ENCODE results near the gene DPP7.
A peak's percentile ranks its signal among the peaks of the same experiment; 100 is the strongest.

DPP7 gene

GRCh38 chr9:137071282-137071681, 43.3 kb downstream of the DPP7 start:
- H3K4me1 ChIP-seq (ENCODE audit: low read length), result peaks cover 24% of the 10 kb centered on the region
- peak overlapping the region; percentile 46; the same call in 1 of the 2 replicates for H3K27ac ChIP-seq (ENCODE audit: low read length)
- no peaks in the 10 kb centered on the region for H3K9me2 ChIP-seq (replicated peaks; ENCODE audit: insufficient read depth, low read length)
- H3K36me3 ChIP-seq (replicated peaks; ENCODE audit: insufficient read depth, low read length), result no peaks in the 10 kb centered on the region
- H3K4me2 ChIP-seq (ENCODE audit: low read depth, low read length), result peak overlapping the region; percentile 99
- no peak for DNase-seq
- H2AFZ ChIP-seq (ENCODE audit: low read length), result peak overlapping the region; percentile 91
- H3K27me3 ChIP-seq (replicated peaks; ENCODE audit: insufficient read depth, low read length), result no peaks in the 10 kb centered on the region
- H3K9ac ChIP-seq (ENCODE audit: low read length), result peak overlapping the region; percentile 67; the same call in 1 of the 2 replicates
- 0 out of 2 replicates have a peak, but pooled peaks cover 3% of the 10 kb centered on the region for H4K20me1 ChIP-seq (ENCODE audit: insufficient read depth, low read length)
- H3F3A ChIP-seq (ENCODE audit: insufficient read depth, low read length), result peaks cover 11% of the 10 kb centered on the region
- H3K9me3 ChIP-seq (replicated peaks; ENCODE audit: insufficient read depth, low read length), result no peaks in the 10 kb centered on the region
- no peak for TF ChIP-seq EZH2phosphoT487 (IDR thresholded peaks at IDR 0.05; ENCODE audit: low read length)
- no peak for TF ChIP-seq EZH2 (optimal IDR thresholded peaks at IDR 0.05; ENCODE audit: low read depth, low read length)
- no peak for TF ChIP-seq CTCF (IDR thresholded peaks at IDR 0.05; ENCODE audit: low read length)
- peak overlapping the region; percentile 72 for H3K4me3 ChIP-seq (ENCODE audit: low read length)
- H3K79me2 ChIP-seq (ENCODE audit: low read length), result peaks cover 23% of the 10 kb centered on the region

GRCh38 chr9:137070906-137071275, 43.6 kb downstream of the DPP7 start:
- Histone ChIP-seq H3K27ac (ENCODE audit: low read length) (peak overlapping the region; percentile 46; the same call in 1 of the 2 replicates), H3K36me3 (replicated peaks; ENCODE audit: insufficient read depth, low read length) (no peaks in the 10 kb centered on the region), H3K4me1 (ENCODE audit: low read length) (peaks cover 24% of the 10 kb centered on the region), H3K9me2 (replicated peaks; ENCODE audit: insufficient read depth, low read length) (no peaks in the 10 kb centered on the region), H4K20me1 (ENCODE audit: insufficient read depth, low read length) (0 out of 2 replicates have a peak, but pooled peaks cover 3% of the 10 kb centered on the region), H3K4me3 (ENCODE audit: low read length) (peak overlapping the region; percentile 72), H3K9me3 (replicated peaks; ENCODE audit: insufficient read depth, low read length) (no peaks in the 10 kb centered on the region), H3K27me3 (replicated peaks; ENCODE audit: insufficient read depth, low read length) (no peaks in the 10 kb centered on the region), H3K9ac (ENCODE audit: low read length) (peak overlapping the region; percentile 67; the same call in 1 of the 2 replicates), H2AFZ (ENCODE audit: low read length) (peak overlapping the region; percentile 91), H3K79me2 (ENCODE audit: low read length) (peaks cover 27% of the 10 kb centered on the region), H3K4me2 (ENCODE audit: low read depth, low read length) (peak overlapping the region; percentile 99), H3F3A (ENCODE audit: insufficient read depth, low read length) (peaks cover 10% of the 10 kb centered on the region)
- no peak for DNase-seq
- TF ChIP-seq EZH2 (optimal IDR thresholded peaks at IDR 0.05; ENCODE audit: low read depth, low read length) (no peak), EZH2phosphoT487 (IDR thresholded peaks at IDR 0.05; ENCODE audit: low read length) (no peak), CTCF (IDR thresholded peaks at IDR 0.05; ENCODE audit: low read length) (no peak)

GRCh38 chr9:137070201-137070905, 44.2 kb downstream of the DPP7 start, which contains the start of gene SAPCD2:
Gene SAPCD2, minus strand, starts transcription at chr9:137070557. Its CDS starts 97 bp downstream, at chr9:137070460.
- Histone ChIP-seq H3K27ac (ENCODE audit: low read length) (peak within 1 kb of the TSS; percentile 46; the same call in 1 of the 2 replicates), H3K4me1 (ENCODE audit: low read length) (peaks cover 24% of the 10 kb centered on the region), H3K4me2 (ENCODE audit: low read depth, low read length) (peak within 1 kb of the TSS; percentile 99), H3F3A (ENCODE audit: insufficient read depth, low read length) (peaks cover 10% of the 10 kb centered on the region), H3K9me3 (replicated peaks; ENCODE audit: insufficient read depth, low read length) (no peaks in the 10 kb centered on the region), H3K27me3 (replicated peaks; ENCODE audit: insufficient read depth, low read length) (no peaks in the 10 kb centered on the region), H2AFZ (ENCODE audit: low read length) (peak within 1 kb of the TSS; percentile 91), H3K4me3 (ENCODE audit: low read length) (peak within 1 kb of the TSS; percentile 86), H3K9me2 (replicated peaks; ENCODE audit: insufficient read depth, low read length) (no peaks in the 10 kb centered on the region), H3K36me3 (replicated peaks; ENCODE audit: insufficient read depth, low read length) (no peaks in the 10 kb centered on the region), H4K20me1 (ENCODE audit: insufficient read depth, low read length) (0 out of 2 replicates have a peak, but pooled peaks cover 3% of the 10 kb centered on the region), H3K79me2 (ENCODE audit: low read length) (peaks cover 29% of the 10 kb centered on the region), H3K9ac (ENCODE audit: low read length) (peak within 1 kb of the TSS; percentile 67; the same call in 1 of the 2 replicates)
- TF ChIP-seq EZH2phosphoT487 (IDR thresholded peaks at IDR 0.05; ENCODE audit: low read length), result no peak
- TF ChIP-seq EZH2 (optimal IDR thresholded peaks at IDR 0.05; ENCODE audit: low read depth, low read length), result no peak
- TF ChIP-seq CTCF (IDR thresholded peaks at IDR 0.05; ENCODE audit: low read length), result no peak
- peak; percentile 94 for DNase-seq

Measured in MM.1S (cell line).